ENCODE results near the gene KLHDC8B. TPM values are rescaled to one million over a fixed set of nuclear protein-coding genes. Genes with fewer than 3 reads are reported as not detected.

Gene KLHDC8B
- total and polyA plus RNA-seq, 4 donors = 19.4 to 32.5 (median 30.8) TPM

DNA sequence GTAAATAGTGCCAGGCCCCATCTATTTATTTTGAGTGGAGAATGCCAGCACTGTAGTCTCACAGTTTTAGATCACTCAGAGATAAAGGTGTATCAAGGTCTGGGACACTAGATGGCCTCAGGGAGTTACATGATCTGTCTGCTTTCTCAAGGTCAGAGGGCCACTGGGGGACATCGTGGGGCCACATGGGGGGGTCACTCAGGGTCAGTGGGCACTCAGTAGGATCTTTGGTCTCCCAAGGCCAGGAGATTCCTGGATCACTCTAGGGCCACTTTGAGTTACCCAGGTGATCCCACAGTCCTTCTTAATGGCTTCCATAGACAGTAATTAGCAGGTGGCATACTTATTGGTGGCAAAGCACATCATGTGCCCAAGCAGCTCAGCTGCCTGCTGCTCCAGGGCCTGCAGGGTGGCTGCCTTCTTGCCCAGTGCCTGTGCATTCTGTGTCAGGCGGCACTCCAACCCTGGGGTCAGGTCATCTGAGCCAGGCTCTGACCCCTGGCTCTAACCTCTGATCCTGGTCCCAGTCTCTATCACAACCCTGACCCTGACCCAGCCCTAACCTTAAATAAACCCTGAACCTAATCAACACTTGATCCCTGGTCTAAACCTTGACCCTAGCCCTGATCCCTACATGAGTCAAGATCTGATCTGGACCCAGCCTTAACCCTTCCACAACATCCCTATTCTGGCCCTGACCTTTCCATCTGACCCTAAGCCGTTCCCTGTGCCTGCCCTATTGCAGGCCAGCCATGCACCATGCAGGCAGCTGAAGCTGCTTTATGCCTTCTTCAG, 36.7 kb upstream of the KLHDC8B start:
- TF ChIP-seq, protein P1, sequence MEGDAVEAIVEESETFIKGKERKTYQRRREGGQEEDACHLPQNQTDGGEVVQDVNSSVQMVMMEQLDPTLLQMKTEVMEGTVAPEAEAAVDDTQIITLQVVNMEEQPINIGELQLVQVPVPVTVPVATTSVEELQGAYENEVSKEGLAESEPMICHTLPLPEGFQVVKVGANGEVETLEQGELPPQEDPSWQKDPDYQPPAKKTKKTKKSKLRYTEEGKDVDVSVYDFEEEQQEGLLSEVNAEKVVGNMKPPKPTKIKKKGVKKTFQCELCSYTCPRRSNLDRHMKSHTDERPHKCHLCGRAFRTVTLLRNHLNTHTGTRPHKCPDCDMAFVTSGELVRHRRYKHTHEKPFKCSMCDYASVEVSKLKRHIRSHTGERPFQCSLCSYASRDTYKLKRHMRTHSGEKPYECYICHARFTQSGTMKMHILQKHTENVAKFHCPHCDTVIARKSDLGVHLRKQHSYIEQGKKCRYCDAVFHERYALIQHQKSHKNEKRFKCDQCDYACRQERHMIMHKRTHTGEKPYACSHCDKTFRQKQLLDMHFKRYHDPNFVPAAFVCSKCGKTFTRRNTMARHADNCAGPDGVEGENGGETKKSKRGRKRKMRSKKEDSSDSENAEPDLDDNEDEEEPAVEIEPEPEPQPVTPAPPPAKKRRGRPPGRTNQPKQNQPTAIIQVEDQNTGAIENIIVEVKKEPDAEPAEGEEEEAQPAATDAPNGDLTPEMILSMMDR (IDR thresholded peaks at IDR 0.05; ENCODE audit: control extremely low read depth, extremely low read depth) = no peak
- Histone ChIP-seq H3K9ac (ENCODE audit: insufficient read depth in 1 of 2, low read length in 2 of 2) (no peak overlapping the region), H3K36me3 (ENCODE audit: control insufficient read depth in 4 of 4, insufficient read depth in 4 of 4, low read length in 4 of 4) (peaks cover 0 to 12% (median 10%) of the 10 kb centered on the region in 4 donors), H3K27me3 (ENCODE audit: control insufficient read depth in 3 of 3, insufficient read depth in 3 of 3, low read length in 2 of 3) (no peaks in the 10 kb centered on the region), H3K4me3 (no peak overlapping the region), H3K4me1 (ENCODE audit: control insufficient read depth in 5 of 5, insufficient read depth in 5 of 5, low read length in 5 of 5) (peaks cover 0 to 12% (median 9%) of the 10 kb centered on the region in 5 donors), H3K27ac (ENCODE audit: low read depth in 1 of 2, low read length in 1 of 2) (peak overlapping the region in 1 of 2 donors; percentile 36), H3K9me3 (ENCODE audit: control insufficient read depth in 4 of 4, insufficient read depth in 3 of 4, low read length in 3 of 4) (no peaks in the 10 kb centered on the region)
- ATAC-seq (ENCODE audit: insufficient read depth, low FRiP score) (no peak), DNase-seq (no peak)
- 63 to 80% methylated on average over 3 of the region's 3 CpGs for WGBS, 2 donors

DNA sequence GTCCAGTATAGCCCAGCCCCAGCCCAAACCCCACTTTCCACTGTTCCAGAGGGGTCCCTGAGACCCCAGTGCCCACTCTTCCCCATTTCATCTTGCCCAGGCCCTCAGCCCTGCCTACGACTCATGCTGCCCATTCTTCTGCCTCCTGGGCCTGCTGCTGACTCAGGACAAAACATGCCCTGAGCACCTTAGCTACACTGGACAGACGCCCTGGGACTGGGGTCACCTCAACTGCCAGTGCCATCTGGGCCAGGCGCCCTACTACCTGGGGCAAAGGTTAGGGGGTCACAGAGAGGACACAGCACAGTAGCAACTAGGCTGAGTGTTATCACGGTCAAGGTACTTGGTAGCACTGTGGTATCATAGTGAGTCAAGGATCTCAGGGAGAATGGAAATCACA, 35.9 kb upstream of the KLHDC8B start:
- Histone ChIP-seq H3K9ac (ENCODE audit: insufficient read depth in 1 of 2, low read length in 2 of 2) (no peak overlapping the region), H3K9me3 (ENCODE audit: control insufficient read depth in 4 of 4, insufficient read depth in 3 of 4, low read length in 3 of 4) (no peaks in the 10 kb centered on the region), H3K4me1 (ENCODE audit: control insufficient read depth in 5 of 5, insufficient read depth in 5 of 5, low read length in 5 of 5) (peaks cover 0 to 12% (median 9%) of the 10 kb centered on the region in 5 donors), H3K4me3 (no peak overlapping the region), H3K27me3 (ENCODE audit: control insufficient read depth in 3 of 3, insufficient read depth in 3 of 3, low read length in 2 of 3) (no peaks in the 10 kb centered on the region), H3K27ac (ENCODE audit: low read depth in 1 of 2, low read length in 1 of 2) (no peak overlapping the region), H3K36me3 (ENCODE audit: control insufficient read depth in 4 of 4, insufficient read depth in 4 of 4, low read length in 4 of 4) (peaks cover 0 to 9% (median 8%) of the 10 kb centered on the region in 4 donors)
- ATAC-seq (ENCODE audit: insufficient read depth, low FRiP score) = no peak
- TF ChIP-seq, protein P1 (IDR thresholded peaks at IDR 0.05; ENCODE audit: control extremely low read depth, extremely low read depth) = no peak
- WGBS, 2 donors = 89% methylated on average over 4 of the region's 4 CpGs
- no peak for DNase-seq

DNA sequence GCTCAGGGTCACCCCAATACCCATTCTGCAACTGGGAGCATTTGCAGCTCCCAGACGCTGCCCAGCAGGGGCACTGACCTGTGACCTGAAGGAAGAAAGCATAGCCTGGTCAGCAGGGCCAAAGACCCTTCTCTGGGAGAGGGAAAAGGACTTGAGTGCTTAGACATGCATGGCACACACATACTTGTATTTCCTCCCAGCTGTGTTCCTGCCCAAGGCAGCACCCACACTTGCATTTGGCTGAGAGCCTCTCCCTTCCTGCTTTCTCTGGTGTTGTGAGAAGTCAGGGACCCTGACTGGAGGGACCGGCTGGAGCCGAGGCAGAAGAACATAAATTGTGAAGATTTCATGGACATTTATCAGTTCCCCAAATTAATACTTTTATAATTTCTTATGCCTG, 31.3 kb upstream of the KLHDC8B start:
- ATAC-seq (ENCODE audit: insufficient read depth, low FRiP score) (no peak), DNase-seq (no peak)
- Histone ChIP-seq H3K27ac (ENCODE audit: low read depth in 1 of 2, low read length in 1 of 2) (no peak overlapping the region), H3K9ac (ENCODE audit: insufficient read depth in 1 of 2, low read length in 2 of 2) (no peak overlapping the region), H3K36me3 (ENCODE audit: control insufficient read depth in 4 of 4, insufficient read depth in 4 of 4, low read length in 4 of 4) (no peaks in the 10 kb centered on the region), H3K4me1 (ENCODE audit: control insufficient read depth in 5 of 5, insufficient read depth in 5 of 5, low read length in 5 of 5) (no peaks in the 10 kb centered on the region), H3K27me3 (ENCODE audit: control insufficient read depth in 3 of 3, insufficient read depth in 3 of 3, low read length in 2 of 3) (no peaks in the 10 kb centered on the region), H3K9me3 (ENCODE audit: control insufficient read depth in 4 of 4, insufficient read depth in 3 of 4, low read length in 3 of 4) (no peaks in the 10 kb centered on the region), H3K4me3 (no peak overlapping the region)
- TF ChIP-seq, protein P1 (IDR thresholded peaks at IDR 0.05; ENCODE audit: control extremely low read depth, extremely low read depth) = no peak
- 68 to 89% methylated on average over 3 of the region's 3 CpGs for WGBS, 2 donors
